H1 (cell line): Measurements from ENCODE around the gene FAM50A.

ENCODE experiments used
- CBX5 ChIP-seq: fragments of 300-800, 300-1000 bp; sonication (generic); IDR thresholded peaks from 2 replicates; pipeline ENCODE4 v1.7.1; 2016; ENCODE audit warnings: antibody characterized with exemption, low read length, low read depth
- CHD2 ChIP-seq: IDR thresholded peaks from 2 replicates; pipeline ENCODE4 v1.6.1; 2012; ENCODE audit warnings: low read length, improper control_type of control experiment
- CTCF ChIP-seq, 3 experiments: IDR thresholded peaks; 1 replicate in 2 of 3; 2 replicates in 1 of 3; pipeline versions ENCODE4 v1.5.1 to v1.6.1; 2011; ENCODE audit warnings: low read length in 3 of 3, mild to moderate bottlenecking in 3 of 3, inconsistent platforms in 2 of 3, low read depth in 1 of 3, moderate library complexity in 1 of 3; ENCODE audit not compliant: insufficient read depth in 1 of 3; ENCODE audit errors: control extremely low read depth in 1 of 3
- SIRT6 ChIP-seq: IDR thresholded peaks from one replicate; pipeline ENCODE4 v1.7.1; 2012; ENCODE audit warnings: low read length, inconsistent platforms

GRCh38 chrX:154450312-154450711 lies 6.4 kb downstream of the FAM50A start:
- TF ChIP-seq CHD2 (no peak), CTCF (IDR thresholded peaks at IDR 0.05; ENCODE audit: control extremely low read depth in 1 of 3, insufficient read depth in 1 of 3, low read depth in 1 of 3, low read length in 3 of 3) (no peak), CBX5 (no peak), SIRT6 (no peak)
